Articular chondrocyte of knee joint (primary cell): Measurements from ENCODE around the gene TRNAU1AP. TPM values are rescaled to one million over a fixed set of nuclear protein-coding genes. Genes with fewer than 3 reads are reported as not detected.
A peak's percentile ranks its signal among the peaks of the same experiment; 100 is the strongest.

Source experiments
- small RNA-seq: library from RNA; depleted of rRNA; stranded (forward); fragments of <200 nt; gene quantifications from one replicate; pipeline ENCODE3, GENCODE V24; 2012
- total RNA-seq: library from RNA; depleted of rRNA; stranded (reverse); fragments of >200 nt; gene quantifications from 2 replicates; pipeline ENCODE4 v1.2.3, GENCODE V29; 2012

Gene TRNAU1AP
- total RNA-seq, result 26.6 and 31.8 TPM in 2 replicates

DNA sequence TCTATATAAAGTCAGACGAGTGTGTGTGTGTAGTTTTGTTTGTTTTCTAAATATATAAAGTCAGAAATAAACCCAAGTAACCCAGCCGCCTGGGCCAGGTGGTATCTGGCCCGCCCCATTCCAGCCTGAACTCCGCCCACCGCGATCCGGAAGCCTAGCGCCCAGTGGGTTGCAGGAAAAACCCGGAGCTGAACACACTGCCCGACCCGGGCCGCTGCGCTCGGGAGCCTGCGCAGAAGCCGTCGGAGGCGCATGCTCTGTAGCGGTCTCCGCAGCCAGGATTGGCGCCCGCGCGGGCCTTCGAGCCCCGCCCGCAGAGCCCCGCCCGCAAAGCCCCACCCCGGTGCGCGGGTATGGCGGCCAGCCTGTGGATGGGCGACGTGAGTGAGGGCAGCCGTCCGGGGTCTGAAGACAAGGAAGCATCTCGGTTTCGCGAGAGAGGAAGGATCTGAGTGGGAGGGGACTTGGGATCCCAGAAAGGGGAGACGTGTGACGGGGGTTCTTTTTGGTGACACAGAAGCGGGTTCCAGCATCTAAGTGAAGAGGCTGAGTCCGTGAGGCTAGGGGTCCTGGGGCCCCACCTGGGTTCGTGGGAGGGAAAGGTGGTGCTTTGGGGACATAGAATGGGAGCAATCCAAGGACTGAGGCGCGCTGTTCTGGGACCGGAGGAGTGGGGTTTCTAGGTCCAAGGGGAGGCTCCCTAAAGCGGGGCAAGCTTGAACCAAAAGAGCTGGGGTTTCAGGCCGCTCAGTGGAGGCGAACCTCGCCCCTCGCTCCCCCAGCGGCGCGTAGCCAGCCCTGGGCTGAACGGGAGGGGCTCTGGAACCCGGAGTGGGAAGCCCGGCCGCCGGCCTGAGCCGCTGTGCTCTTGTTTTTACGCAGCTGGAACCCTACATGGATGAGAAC is at the start of gene TRNAU1AP:
TRNAU1AP (plus strand) TSS at position 328 of the 906 bp plus-strand sequence; CDS start at position 354, 26 bp downstream.

DNA sequence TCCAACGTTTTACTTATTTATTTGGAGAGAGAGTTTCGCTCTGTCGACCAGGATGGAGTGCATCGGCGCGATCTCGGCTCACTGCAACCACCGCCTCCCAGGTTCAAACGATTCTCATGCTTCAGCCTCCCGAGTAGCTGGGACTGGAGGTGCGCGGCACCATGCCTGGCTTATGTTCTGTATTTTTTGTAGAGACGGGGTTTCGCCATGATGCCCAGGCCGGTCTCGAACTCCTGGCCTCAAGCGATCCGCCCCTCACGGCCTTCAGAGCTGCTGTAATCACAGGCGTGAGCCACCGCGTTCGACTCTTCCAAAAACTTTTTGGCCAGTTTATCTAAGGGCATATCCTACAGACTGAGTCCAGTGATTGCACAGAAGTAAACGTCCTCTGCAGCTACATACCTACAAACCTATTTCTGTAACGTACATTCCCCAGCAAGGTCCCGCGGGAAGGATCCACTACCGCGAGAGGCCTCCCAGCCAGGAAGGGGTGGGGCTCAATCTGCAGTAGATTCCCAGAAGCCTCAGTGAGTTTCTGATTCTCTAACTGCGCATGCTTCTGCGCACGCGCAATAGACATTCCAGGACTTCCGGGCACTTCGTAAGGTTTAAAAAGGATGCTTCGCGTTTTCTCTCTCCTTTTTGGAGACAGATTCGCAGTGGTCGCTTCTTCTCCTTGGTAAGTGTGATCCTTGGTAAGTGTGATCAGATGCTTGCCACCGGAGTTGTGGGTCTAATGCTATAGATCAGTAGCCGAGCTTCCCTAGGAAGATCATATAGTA is 47.3 kb upstream of the TRNAU1AP start, which contains the start of gene RCC1:
RCC1 (plus strand) TSS at position 638 of the 782 bp plus-strand sequence. CDS start 23,824 bp downstream, outside the sequence.

DNA sequence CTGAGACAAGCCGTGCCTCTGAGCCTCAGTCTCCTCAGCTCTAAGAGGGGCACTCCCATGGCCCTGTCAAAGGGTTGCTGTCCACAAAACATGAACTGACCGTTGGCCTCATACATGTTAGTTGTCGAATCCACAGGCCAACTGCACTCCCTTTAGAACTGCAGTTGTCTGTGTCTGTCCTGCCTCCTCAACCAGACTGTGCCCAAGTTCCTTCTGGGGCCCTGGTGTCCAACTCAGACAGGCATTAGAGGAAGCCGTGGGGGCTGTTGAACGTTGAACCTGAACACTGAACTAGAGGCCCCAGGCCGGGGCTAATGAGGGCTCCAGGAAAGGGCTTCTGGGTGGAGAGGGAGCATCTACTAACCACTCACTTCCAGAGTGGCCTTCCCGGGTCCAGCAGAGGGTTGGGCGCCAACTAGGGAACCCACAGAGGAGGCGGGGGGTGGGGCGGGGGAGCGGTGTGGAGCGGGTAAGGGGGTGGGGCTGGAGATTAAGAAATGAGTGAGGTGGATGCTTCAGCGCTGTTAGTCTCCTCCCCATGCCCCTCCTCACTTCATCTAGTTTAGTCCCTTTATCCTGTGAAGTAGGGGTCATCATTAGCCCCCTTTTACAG is 38.9 kb downstream of the TRNAU1AP start, which contains the start of gene RAB42:
RAB42 (plus strand) TSS at position 558 of the 613 bp plus-strand sequence. CDS start 247 bp downstream, outside the sequence.

Small RNA genes lying within 50 kb of the gene (small RNA-seq; reads per million reads assigned to genes)
- gene SNORA16A (not detected), gene SNORA44 (not detected), gene SNORA61 (not detected), gene SNORA73A (not detected), gene SNORA73B (2,831 reads per million, percentile 100 among the genes with 10 or more reads in this experiment), gene SNORD99 (331 reads per million, percentile 99 among the genes with 10 or more reads in this experiment)

Other genes starting within 250 kb of the TRNAU1AP start
- gene MED18, start 224.0 kb upstream of the TRNAU1AP start, total RNA-seq, result 16.9 and 23.1 TPM in 2 replicates
- 17.8 and 24.8 TPM in 2 replicates for gene PHACTR4, start 183.3 kb upstream of the TRNAU1AP start, total RNA-seq
- 35.3 and 40.3 TPM in 2 replicates for gene RCC1, start 47.0 kb upstream of the TRNAU1AP start, total RNA-seq
- 10.1 and 12.4 TPM in 2 replicates for gene RAB42, start 39.2 kb downstream of the TRNAU1AP start, total RNA-seq
- 40.1 and 40.2 TPM in 2 replicates for gene TAF12, start 90.0 kb downstream of the TRNAU1AP start, total RNA-seq
- under 0.01 TPM in 1 of 2 replicates, not detected in the other for gene RNU11, start 95.5 kb downstream of the TRNAU1AP start, total RNA-seq
- gene GMEB1, start 115.7 kb downstream of the TRNAU1AP start, total RNA-seq, result 9.0 and 9.3 TPM in 2 replicates
- gene YTHDF2, start 183.9 kb downstream of the TRNAU1AP start, total RNA-seq, result 64.1 and 67.0 TPM in 2 replicates